Measurements from ENCODE around the gene KIZ. TPM values are rescaled to one million over a fixed set of nuclear protein-coding genes. Genes with fewer than 3 reads are reported as not detected.
A peak's percentile ranks its signal among the peaks of the same experiment; 100 is the strongest.

The KIZ gene
- total RNA-seq, 8 experiments from 2014 or later = 12.6 to 31.2 (median 25.3) TPM

- in situ Hi-C loops (cut with MboI; ENCODE audit: low pct_unique_long_range_greater_than_20kb in 2 of 9, low sequenced_read_pairs in 9 of 9, unreplicated experiment in 9 of 9) = no loop called here
- no peak for ATAC-seq (replicated peaks in 6 of 8)
- H3K4me3 ChIP-seq = no peak overlapping the region
- 54 to 90% (median 77%) methylated on average over 1 to 8 of the region's 8 CpGs for WGBS, 10 experiments
- H3K27ac ChIP-seq = no peak overlapping the region
- peaks cover 0 to 3% of the 10 kb centered on the region in 2 donors for H3K4me1 ChIP-seq (replicated peaks in 1 of 2)
Observed at GRCh38 chr20:21270806-21271205, 144.9 kb downstream of the KIZ start.

GRCh38 chr20:21272279-21272678, 146.4 kb downstream of the KIZ start:
- in situ Hi-C loops (cut with MboI; ENCODE audit: low pct_unique_long_range_greater_than_20kb in 2 of 9, low sequenced_read_pairs in 9 of 9, unreplicated experiment in 9 of 9) = no loop called here
- Histone ChIP-seq H3K27ac (no peak overlapping the region), H3K4me3 (no peak overlapping the region), H3K4me1 (replicated peaks in 1 of 2) (peaks cover 0 to 3% of the 10 kb centered on the region in 2 donors)
- ATAC-seq (replicated peaks in 6 of 8) = no peak

GRCh38 chr20:21272679-21273078, 146.8 kb downstream of the KIZ start:
- Histone ChIP-seq H3K27ac (no peak overlapping the region), H3K4me1 (replicated peaks in 1 of 2) (peaks cover 0 to 3% of the 10 kb centered on the region in 2 donors), H3K4me3 (no peak overlapping the region)
- ATAC-seq (replicated peaks in 6 of 8) = no peak
- in situ Hi-C loops (cut with MboI; ENCODE audit: low pct_unique_long_range_greater_than_20kb in 2 of 9, low sequenced_read_pairs in 9 of 9, unreplicated experiment in 9 of 9) = no loop called here
- 0 to 100% (median 76%) methylated on average over 1 to 3 of the region's 3 CpGs; no CpG with 5 or more reads in 1 of the 10 experiments for WGBS, 10 experiments

- ATAC-seq (replicated peaks in 6 of 8) = peak in 6 of 8 experiments; percentile 20 to 77 (median 56)
- in situ Hi-C loops (cut with MboI; ENCODE audit: low pct_unique_long_range_greater_than_20kb in 2 of 9, low sequenced_read_pairs in 9 of 9, unreplicated experiment in 9 of 9) = no loop called here
- 60 to 100% (median 71%) methylated on average over 2 to 8 of the region's 8 CpGs; no CpG with 5 or more reads in 5 of the 10 experiments for WGBS, 10 experiments
- Histone ChIP-seq H3K4me3 (no peak overlapping the region), H3K27ac (no peak overlapping the region), H3K4me1 (replicated peaks in 1 of 2) (peaks cover 0 to 3% of the 10 kb centered on the region in 2 donors)
Observed at GRCh38 chr20:21273755-21274386, 148.0 kb downstream of the KIZ start.

- no peak for ATAC-seq (replicated peaks in 6 of 8)
- Histone ChIP-seq H3K27ac (no peak overlapping the region), H3K4me3 (no peak overlapping the region), H3K4me1 (replicated peaks in 1 of 2) (no peaks in the 10 kb centered on the region)
- in situ Hi-C loops (cut with MboI; ENCODE audit: low pct_unique_long_range_greater_than_20kb in 2 of 9, low sequenced_read_pairs in 9 of 9, unreplicated experiment in 9 of 9) = no loop called here
- 55 to 100% (median 94%) methylated on average over 1 to 2 of the region's 2 CpGs; no CpG with 5 or more reads in 1 of the 10 experiments for WGBS, 10 experiments
Observed at GRCh38 chr20:21278829-21279228, 152.9 kb downstream of the KIZ start.

GRCh38 chr20:21279706-21280521, 154.0 kb downstream of the KIZ start:
- Histone ChIP-seq H3K27ac (no peak overlapping the region), H3K4me1 (replicated peaks in 1 of 2) (no peaks in the 10 kb centered on the region), H3K4me3 (no peak overlapping the region)
- peak in 3 of 8 experiments; percentile 45 to 88 (median 75) for ATAC-seq (replicated peaks in 6 of 8)
- 10 to 74% (median 40%) methylated on average over 2 to 5 of the region's 7 CpGs; no CpG with 5 or more reads in 3 of the 10 experiments for WGBS, 10 experiments
- in situ Hi-C loops (cut with MboI; ENCODE audit: low pct_unique_long_range_greater_than_20kb in 2 of 9, low sequenced_read_pairs in 9 of 9, unreplicated experiment in 9 of 9) = no loop called here

- in situ Hi-C loops (cut with MboI; ENCODE audit: low pct_unique_long_range_greater_than_20kb in 2 of 9, low sequenced_read_pairs in 9 of 9, unreplicated experiment in 9 of 9) = no loop called here
- Histone ChIP-seq H3K4me1 (replicated peaks in 1 of 2) (no peaks in the 10 kb centered on the region), H3K27ac (no peak overlapping the region), H3K4me3 (no peak overlapping the region)
- 29 to 100% (median 79%) methylated on average over 1 to 3 of the region's 3 CpGs; no CpG with 5 or more reads in 5 of the 10 experiments for WGBS, 10 experiments
- peak in 3 of 8 experiments; percentile 50 to 59 (median 54) for ATAC-seq (replicated peaks in 6 of 8)
Observed at GRCh38 chr20:21280522-21281016, 154.7 kb downstream of the KIZ start.

- Histone ChIP-seq H3K27ac (no peak overlapping the region), H3K4me3 (no peak overlapping the region), H3K4me1 (replicated peaks in 1 of 2) (no peaks in the 10 kb centered on the region)
- 28 to 100% (median 76%) methylated on average over 1 to 4 of the region's 4 CpGs; no CpG with 5 or more reads in 2 of the 10 experiments for WGBS, 10 experiments
- in situ Hi-C loops (cut with MboI; ENCODE audit: low pct_unique_long_range_greater_than_20kb in 2 of 9, low sequenced_read_pairs in 9 of 9, unreplicated experiment in 9 of 9) = no loop called here
- no peak for ATAC-seq (replicated peaks in 6 of 8)
Observed at GRCh38 chr20:21286775-21287174, 160.9 kb downstream of the KIZ start.

- WGBS, 10 experiments = 20 to 89% (median 82%) methylated on average over 1 to 9 of the region's 14 CpGs; no CpG with 5 or more reads in 1 of the 10 experiments
- H3K4me3 ChIP-seq = no peak overlapping the region
- no peaks in the 10 kb centered on the region for H3K4me1 ChIP-seq (replicated peaks in 1 of 2)
- in situ Hi-C loops (cut with MboI; ENCODE audit: low pct_unique_long_range_greater_than_20kb in 2 of 9, low sequenced_read_pairs in 9 of 9, unreplicated experiment in 9 of 9) = no loop called here
- peak in 1 of 8 experiments; percentile 47 for ATAC-seq (replicated peaks in 6 of 8)
- no peak overlapping the region for H3K27ac ChIP-seq
Observed at GRCh38 chr20:21288587-21289370, 162.9 kb downstream of the KIZ start.

- no peaks in the 10 kb centered on the region for H3K4me1 ChIP-seq (replicated peaks in 1 of 2)
- H3K4me3 ChIP-seq = no peak overlapping the region
- no peak for ATAC-seq (replicated peaks in 6 of 8)
- in situ Hi-C loops (cut with MboI; ENCODE audit: low pct_unique_long_range_greater_than_20kb in 2 of 9, low sequenced_read_pairs in 9 of 9, unreplicated experiment in 9 of 9) = no loop called here
- H3K27ac ChIP-seq = no peak overlapping the region
- WGBS, 10 experiments = 0 to 63% (median 20%) methylated on average over 1 to 2 of the region's 2 CpGs; no CpG with 5 or more reads in 2 of the 10 experiments
Observed at GRCh38 chr20:21289651-21290050, 163.8 kb downstream of the KIZ start.

- no peak overlapping the region for H3K4me3 ChIP-seq
- WGBS, 10 experiments = 0 to 100% (median 87%) methylated on average over 1 to 2 of the region's 2 CpGs; no CpG with 5 or more reads in 2 of the 10 experiments
- in situ Hi-C loops (cut with MboI; ENCODE audit: low pct_unique_long_range_greater_than_20kb in 2 of 9, low sequenced_read_pairs in 9 of 9, unreplicated experiment in 9 of 9) = no loop called here
- no peaks in the 10 kb centered on the region for H3K4me1 ChIP-seq (replicated peaks in 1 of 2)
- ATAC-seq (replicated peaks in 6 of 8) = no peak
- no peak overlapping the region for H3K27ac ChIP-seq
Observed at GRCh38 chr20:21291026-21291425, 165.1 kb downstream of the KIZ start.

GRCh38 chr20:21294755-21295154, 168.9 kb downstream of the KIZ start:
- no peak for ATAC-seq (replicated peaks in 6 of 8)
- Histone ChIP-seq H3K4me1 (replicated peaks in 1 of 2) (no peaks in the 10 kb centered on the region), H3K4me3 (no peak overlapping the region), H3K27ac (no peak overlapping the region)
- 20 to 88% (median 79%) methylated on average over 2 to 5 of the region's 5 CpGs; no CpG with 5 or more reads in 1 of the 10 experiments for whole genome bisulfite sequencing, 10 experiments
- in situ Hi-C loops (cut with MboI; ENCODE audit: low pct_unique_long_range_greater_than_20kb in 2 of 9, low sequenced_read_pairs in 9 of 9, unreplicated experiment in 9 of 9) = no loop called here

Measured in motor neuron (in vitro differentiated cells).